ENCODE measurements around the gene ERMARD. TPM values are rescaled to one million over a fixed set of nuclear protein-coding genes. Genes with fewer than 3 reads are reported as not detected.

The ERMARD gene
- polyA plus RNA-seq, 1 experiment, result 31.8 TPM

GRCh38 chr6:169809386-169809785 lies 58.0 kb downstream of the ERMARD start:
- ChIA-PET POLR2A (no interaction called here), CTCF (no interaction called here)
- DNase-seq (ENCODE audit: low read depth), result no peak
- no peaks in the 10 kb centered on the region for H3K36me3 ChIP-seq (ENCODE audit: control insufficient read depth, insufficient read depth, low read length)
- no peak for TF ChIP-seq CTCF (IDR thresholded peaks at IDR 0.05; ENCODE audit: insufficient read depth, low read depth, low read length)
- H3K4me3 ChIP-seq (ENCODE audit: low read depth, low read length), result no peak overlapping the region
- H3K27me3 ChIP-seq (ENCODE audit: control insufficient read depth, insufficient read depth, low read length), result peaks cover 2% of the 10 kb centered on the region; the same call in 1 of the 2 replicates

GRCh38 chr6:169810066-169810989 lies 58.9 kb downstream of the ERMARD start:
- no peak for DNase-seq (ENCODE audit: low read depth)
- TF ChIP-seq CTCF (IDR thresholded peaks at IDR 0.05; ENCODE audit: insufficient read depth, low read depth, low read length), result no peak
- POLR2A ChIA-PET, result no interaction called here
- Histone ChIP-seq H3K36me3 (ENCODE audit: control insufficient read depth, insufficient read depth, low read length) (no peaks in the 10 kb centered on the region), H3K27me3 (ENCODE audit: control insufficient read depth, insufficient read depth, low read length) (peaks cover under 1% of the 10 kb centered on the region; the same call in 1 of the 2 replicates), H3K4me3 (ENCODE audit: low read depth, low read length) (no peak overlapping the region)
- CTCF ChIA-PET, result no interaction called here

GRCh38 chr6:169811072-169811471 lies 59.6 kb downstream of the ERMARD start:
- H3K36me3 ChIP-seq (ENCODE audit: control insufficient read depth, insufficient read depth, low read length), result no peaks in the 10 kb centered on the region
- ChIA-PET CTCF (no interaction called here), POLR2A (no interaction called here)
- H3K4me3 ChIP-seq (ENCODE audit: low read depth, low read length), result no peak overlapping the region
- no peak for TF ChIP-seq CTCF (IDR thresholded peaks at IDR 0.05; ENCODE audit: insufficient read depth, low read depth, low read length)
- H3K27me3 ChIP-seq (ENCODE audit: control insufficient read depth, insufficient read depth, low read length), result no peaks in the 10 kb centered on the region; the same call in 1 of the 2 replicates
- no peak for DNase-seq (ENCODE audit: low read depth)

- no peak for TF ChIP-seq CTCF (IDR thresholded peaks at IDR 0.05; ENCODE audit: insufficient read depth, low read depth, low read length)
- ChIA-PET POLR2A (no interaction called here), CTCF (no interaction called here)
- H3K4me3 ChIP-seq (ENCODE audit: low read depth, low read length), result no peak overlapping the region
- H3K36me3 ChIP-seq (ENCODE audit: control insufficient read depth, insufficient read depth, low read length), result no peaks in the 10 kb centered on the region
- no peaks in the 10 kb centered on the region; the same call in 1 of the 2 replicates for H3K27me3 ChIP-seq (ENCODE audit: control insufficient read depth, insufficient read depth, low read length)
- DNase-seq (ENCODE audit: low read depth), result no peak
These were observed 60.3 kb downstream of the ERMARD start for GRCh38 chr6:169811521-169812256.

GRCh38 chr6:169812257-169812644 lies 60.8 kb downstream of the ERMARD start:
- TF ChIP-seq CTCF (IDR thresholded peaks at IDR 0.05; ENCODE audit: insufficient read depth, low read depth, low read length), result no peak
- H3K36me3 ChIP-seq (ENCODE audit: control insufficient read depth, insufficient read depth, low read length), result no peaks in the 10 kb centered on the region
- no peaks in the 10 kb centered on the region; the same call in 1 of the 2 replicates for H3K27me3 ChIP-seq (ENCODE audit: control insufficient read depth, insufficient read depth, low read length)
- POLR2A ChIA-PET, result no interaction called here
- H3K4me3 ChIP-seq (ENCODE audit: low read depth, low read length), result no peak overlapping the region
- no peak for DNase-seq (ENCODE audit: low read depth)
- CTCF ChIA-PET, result interaction anchor here (0.8 kb wide), 1 partner anchor 23 kb away, joined by 3 read pairs; no protein-coding TSS in a partner anchor
